Measurements from ENCODE around the gene MORN5.

MORN5 gene

DNA sequence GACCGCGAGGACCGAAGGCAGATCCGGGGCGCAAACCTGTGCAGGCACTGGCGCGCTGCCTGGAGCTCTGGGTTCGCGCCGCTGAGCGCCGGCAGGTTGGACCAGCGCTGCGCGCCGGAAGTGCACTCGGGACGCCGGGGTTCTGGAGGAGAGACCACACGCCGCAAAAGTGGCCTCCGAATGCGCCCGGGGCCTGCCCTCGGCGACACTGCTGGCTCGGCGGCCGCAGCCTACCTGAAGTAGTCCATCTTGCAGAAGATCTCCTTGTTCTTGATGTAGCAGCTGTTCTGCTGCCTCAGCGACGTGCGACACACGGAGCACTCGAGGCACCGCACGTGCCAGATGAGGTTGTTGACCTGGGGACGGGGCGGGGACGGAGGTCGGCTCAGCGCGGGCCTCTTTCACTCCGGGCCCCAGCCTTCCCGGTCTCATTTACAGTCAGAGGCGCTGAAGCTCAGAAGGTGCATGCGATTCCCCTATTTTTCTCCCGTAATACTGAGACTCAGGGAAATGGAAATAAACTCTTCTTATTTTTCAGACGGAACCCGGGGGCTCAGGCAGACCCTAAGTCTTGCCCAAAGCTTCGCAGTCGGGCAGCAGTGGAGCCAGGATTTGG lies 66.5 kb downstream of the MORN5 start:
- no peaks in the 10 kb centered on the region for H3K9me2 ChIP-seq (replicated peaks; ENCODE audit: low read depth, low read length)
- no peaks in the 10 kb centered on the region for H3K9me3 ChIP-seq (ENCODE audit: insufficient read depth, low read depth, low read length)
- no peak overlapping the region for H3K4me3 ChIP-seq (ENCODE audit: low read length, poor library complexity, severe bottlenecking)
- H3K4me1 ChIP-seq (ENCODE audit: insufficient read depth, low read length, poor library complexity, severe bottlenecking) = no peaks in the 10 kb centered on the region
- H4K20me1 ChIP-seq (ENCODE audit: insufficient read depth, low read length, poor library complexity, severe bottlenecking) = no peaks in the 10 kb centered on the region
- H3F3A ChIP-seq (ENCODE audit: low read depth) = no peaks in the 10 kb centered on the region
- H3K27me3 ChIP-seq (ENCODE audit: insufficient read depth, low read length, poor library complexity, severe bottlenecking) = no peaks in the 10 kb centered on the region
- H3K79me2 ChIP-seq (ENCODE audit: insufficient read depth, low read length) = no peaks in the 10 kb centered on the region
- no peak overlapping the region for H3K4me2 ChIP-seq (ENCODE audit: low read depth, low read length, poor library complexity, severe bottlenecking)
- no peak overlapping the region for H2AFZ ChIP-seq (ENCODE audit: low read length)
- TF ChIP-seq EZH2phosphoT487 (IDR thresholded peaks at IDR 0.05; ENCODE audit: borderline replicate concordance) = no peak
- no peak for TF ChIP-seq CTCF (conservative IDR thresholded peaks at IDR 0.05; ENCODE audit: low read length)
- H3K36me3 ChIP-seq (ENCODE audit: insufficient read depth, low read length) = no peaks in the 10 kb centered on the region
- no peak overlapping the region for H3K9ac ChIP-seq (ENCODE audit: low read depth, low read length, poor library complexity, severe bottlenecking)

- H3F3A ChIP-seq (ENCODE audit: low read depth) = no peaks in the 10 kb centered on the region
- H4K20me1 ChIP-seq (ENCODE audit: insufficient read depth, low read length, poor library complexity, severe bottlenecking) = no peaks in the 10 kb centered on the region
- H2AFZ ChIP-seq (ENCODE audit: low read length) = no peak overlapping the region
- H3K4me2 ChIP-seq (ENCODE audit: low read depth, low read length, poor library complexity, severe bottlenecking) = no peak overlapping the region
- no peaks in the 10 kb centered on the region for H3K79me2 ChIP-seq (ENCODE audit: insufficient read depth, low read length)
- H3K4me1 ChIP-seq (ENCODE audit: insufficient read depth, low read length, poor library complexity, severe bottlenecking) = no peaks in the 10 kb centered on the region
- no peak for TF ChIP-seq CTCF (conservative IDR thresholded peaks at IDR 0.05; ENCODE audit: low read length)
- no peak for TF ChIP-seq EZH2phosphoT487 (IDR thresholded peaks at IDR 0.05; ENCODE audit: borderline replicate concordance)
- no peaks in the 10 kb centered on the region for H3K9me3 ChIP-seq (ENCODE audit: insufficient read depth, low read depth, low read length)
- no peaks in the 10 kb centered on the region for H3K9me2 ChIP-seq (replicated peaks; ENCODE audit: low read depth, low read length)
- H3K36me3 ChIP-seq (ENCODE audit: insufficient read depth, low read length) = no peaks in the 10 kb centered on the region
- no peaks in the 10 kb centered on the region for H3K27me3 ChIP-seq (ENCODE audit: insufficient read depth, low read length, poor library complexity, severe bottlenecking)
- no peak overlapping the region for H3K4me3 ChIP-seq (ENCODE audit: low read length, poor library complexity, severe bottlenecking)
- no peak overlapping the region for H3K9ac ChIP-seq (ENCODE audit: low read depth, low read length, poor library complexity, severe bottlenecking)
Observed at GRCh38 chr9:122226758-122227574, 67.3 kb downstream of the MORN5 start.

DNA sequence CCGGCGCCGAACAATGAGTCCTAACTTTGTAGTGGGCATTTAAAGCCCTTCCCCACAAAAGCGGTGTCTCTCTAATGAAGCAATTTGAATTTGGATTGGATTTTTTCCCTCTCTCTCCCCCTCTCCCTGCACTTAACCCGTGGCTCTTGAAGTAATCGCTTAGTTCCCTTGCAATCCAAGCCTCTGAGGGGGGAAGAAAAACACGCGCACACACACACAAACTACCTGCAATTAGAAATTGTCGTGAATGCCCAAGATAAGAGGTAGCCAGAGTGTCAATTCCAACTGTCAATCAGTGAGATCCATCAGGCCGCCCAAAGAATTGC lies 67.8 kb downstream of the MORN5 start:
- H3K4me1 ChIP-seq (ENCODE audit: insufficient read depth, low read length, poor library complexity, severe bottlenecking) = no peaks in the 10 kb centered on the region
- no peaks in the 10 kb centered on the region for H3K9me3 ChIP-seq (ENCODE audit: insufficient read depth, low read depth, low read length)
- H3K27me3 ChIP-seq (ENCODE audit: insufficient read depth, low read length, poor library complexity, severe bottlenecking) = no peaks in the 10 kb centered on the region
- H4K20me1 ChIP-seq (ENCODE audit: insufficient read depth, low read length, poor library complexity, severe bottlenecking) = no peaks in the 10 kb centered on the region
- no peak overlapping the region for H3K9ac ChIP-seq (ENCODE audit: low read depth, low read length, poor library complexity, severe bottlenecking)
- no peaks in the 10 kb centered on the region for H3K79me2 ChIP-seq (ENCODE audit: insufficient read depth, low read length)
- H2AFZ ChIP-seq (ENCODE audit: low read length) = no peak overlapping the region
- no peaks in the 10 kb centered on the region for H3F3A ChIP-seq (ENCODE audit: low read depth)
- H3K9me2 ChIP-seq (replicated peaks; ENCODE audit: low read depth, low read length) = no peaks in the 10 kb centered on the region
- no peaks in the 10 kb centered on the region for H3K36me3 ChIP-seq (ENCODE audit: insufficient read depth, low read length)
- no peak overlapping the region for H3K4me3 ChIP-seq (ENCODE audit: low read length, poor library complexity, severe bottlenecking)
- TF ChIP-seq EZH2phosphoT487 (IDR thresholded peaks at IDR 0.05; ENCODE audit: borderline replicate concordance) = no peak
- no peak for TF ChIP-seq CTCF (conservative IDR thresholded peaks at IDR 0.05; ENCODE audit: low read length)
- H3K4me2 ChIP-seq (ENCODE audit: low read depth, low read length, poor library complexity, severe bottlenecking) = no peak overlapping the region

Measured in Loucy (cell line).